Caki2 (cell line): Measurements from ENCODE around the gene PHF8. TPM values are rescaled to one million over a fixed set of nuclear protein-coding genes. Genes with fewer than 3 reads are reported as not detected.

ENCODE experiments used
- DNase-seq: peaks from one replicate; pipeline ENCODE4 v3.0.0-alpha.2; 2015; ENCODE audit warnings: low read depth
- in situ Hi-C: cut with HindIII; loops from 2 replicates; pipeline ENCODE4 v1.10.0; 2016; ENCODE audit warnings: low sequenced_read_pairs, low pct_unique_long_range_greater_than_20kb, mixed read lengths
- total RNA-seq: library from RNA; depleted of rRNA; stranded (reverse); fragments of >200 nt; shearing (Covaris generic); gene quantifications from 2 replicates; pipeline ENCODE4 v1.2.3, GENCODE V29; 2014; ENCODE audit warnings: low replicate concordance; rRNA removed

Gene PHF8
- total RNA-seq, 1 experiment from 2014 or later: 2.3 TPM

DNA sequence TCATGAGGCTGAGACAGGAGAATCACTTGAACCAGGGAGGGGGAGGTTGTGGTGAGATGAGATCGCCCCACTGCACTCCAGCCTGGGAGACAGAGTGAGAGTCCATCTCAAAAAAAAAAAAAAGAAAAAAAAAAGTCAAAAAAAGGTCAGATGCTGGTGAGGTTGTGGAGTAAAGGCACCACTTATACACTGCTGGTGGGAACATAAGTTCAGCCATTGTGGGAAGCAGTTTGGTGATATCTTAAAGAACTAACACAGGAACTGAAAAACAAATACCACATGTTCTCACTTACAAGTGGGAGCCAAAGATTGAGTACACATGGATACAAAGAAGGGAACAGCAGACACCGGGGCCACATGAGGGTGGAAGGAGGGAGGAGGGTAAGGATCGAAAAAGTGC, 149.0 kb downstream of the PHF8 start:
- in situ Hi-C loops: no loop called here
- DNase-seq: no peak

Other genes starting within 250 kb of the PHF8 start
- gene FAM120C, start 138.8 kb upstream of the PHF8 start, total RNA-seq: 1.9 and 2.8 TPM in 2 replicates